Glomerular visceral epithelial cell (primary cell): Measurements from ENCODE around the gene SLC26A1.
A peak's percentile ranks its signal among the peaks of the same experiment; 100 is the strongest.

Experiments
- DNase-seq: peaks from one replicate; pipeline ENCODE4 v3.0.0-alpha.2; 2016; ENCODE audit errors: extremely low spot score

Gene SLC26A1

DNA sequence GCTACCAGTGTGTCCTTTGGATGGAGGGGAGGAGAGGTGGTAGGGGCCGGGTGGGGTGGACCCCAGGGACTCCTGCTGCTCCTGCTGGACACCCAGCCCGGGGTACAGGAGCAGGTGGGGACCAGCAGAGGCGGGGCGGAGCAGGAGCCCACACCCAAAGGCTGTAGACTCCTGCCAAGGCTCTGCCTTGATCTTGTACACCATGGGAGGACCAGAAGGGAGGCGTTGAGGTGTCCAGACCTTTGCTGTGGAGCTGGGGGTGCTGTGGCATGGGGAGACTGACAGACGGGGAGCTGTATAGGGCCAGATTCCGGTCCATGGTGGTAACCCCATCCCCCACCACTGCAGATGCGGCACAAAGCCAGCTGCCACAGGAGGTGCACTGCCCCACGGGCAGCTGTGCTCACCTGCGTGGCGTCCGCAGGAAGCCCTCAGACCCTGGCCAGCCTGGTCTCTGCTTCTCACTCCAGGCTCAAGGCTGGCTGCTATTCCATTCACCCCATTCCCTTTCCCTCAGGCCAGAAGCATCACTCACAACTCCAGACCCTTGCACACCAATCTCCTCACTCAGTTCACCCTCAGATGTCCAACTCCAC, 5.0 kb upstream of the SLC26A1 start:
- no peak for DNase-seq

DNA sequence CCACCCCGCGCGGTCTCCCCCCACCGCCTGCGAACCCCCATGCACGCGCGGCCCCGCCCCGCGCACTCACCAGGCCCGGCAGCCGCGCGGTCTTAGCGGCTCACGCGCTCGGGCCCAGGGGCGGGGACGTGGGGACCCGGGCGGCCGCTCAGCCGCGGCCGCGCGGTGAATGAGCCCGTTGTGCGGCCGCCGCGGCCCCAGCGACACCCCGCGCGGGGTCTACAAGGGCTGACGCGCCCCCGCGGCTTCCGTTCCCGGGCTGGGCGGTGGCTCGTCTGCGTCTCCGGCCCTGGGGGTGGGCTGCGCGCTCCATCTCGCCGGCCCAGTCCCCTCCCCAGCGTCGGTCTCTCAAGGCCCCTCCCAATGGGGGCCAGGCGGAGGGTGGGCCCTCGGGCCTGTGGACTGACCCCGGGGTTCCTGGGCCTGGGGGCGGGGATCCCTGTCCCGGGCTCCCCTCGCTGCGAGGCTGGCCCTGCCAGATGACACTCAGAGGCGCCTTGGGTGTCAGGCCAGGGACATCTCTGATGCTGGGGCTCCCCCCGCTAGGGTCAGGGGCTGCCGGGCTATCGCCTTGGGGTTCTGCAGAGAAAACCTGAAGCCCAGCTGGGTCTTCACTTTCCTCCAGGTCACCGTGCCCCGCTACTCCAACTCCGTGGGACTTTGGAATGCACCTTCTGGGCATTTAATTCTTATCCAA, 4.3 kb upstream of the SLC26A1 start:
- DNase-seq = no peak

DNA sequence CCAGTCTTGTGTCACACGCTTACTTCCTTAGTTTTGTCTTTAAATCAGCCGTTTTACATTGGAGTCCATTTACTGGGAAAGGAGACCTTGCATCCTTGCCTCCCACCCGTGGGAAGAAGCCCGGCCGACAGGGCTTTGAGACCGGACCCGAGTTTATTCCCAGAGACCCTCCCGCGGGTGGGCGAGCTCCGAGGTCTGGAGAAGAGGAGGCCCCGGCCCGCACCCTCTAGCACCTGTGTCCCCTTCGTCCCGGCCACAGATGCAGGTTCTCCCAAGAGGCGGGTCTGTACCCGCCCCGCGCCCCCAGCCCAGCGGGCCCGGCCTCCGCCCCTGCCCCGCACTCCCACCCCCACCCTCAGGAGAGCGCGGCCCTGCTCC, 3.8 kb upstream of the SLC26A1 start:
- DNase-seq = no peak

DNA sequence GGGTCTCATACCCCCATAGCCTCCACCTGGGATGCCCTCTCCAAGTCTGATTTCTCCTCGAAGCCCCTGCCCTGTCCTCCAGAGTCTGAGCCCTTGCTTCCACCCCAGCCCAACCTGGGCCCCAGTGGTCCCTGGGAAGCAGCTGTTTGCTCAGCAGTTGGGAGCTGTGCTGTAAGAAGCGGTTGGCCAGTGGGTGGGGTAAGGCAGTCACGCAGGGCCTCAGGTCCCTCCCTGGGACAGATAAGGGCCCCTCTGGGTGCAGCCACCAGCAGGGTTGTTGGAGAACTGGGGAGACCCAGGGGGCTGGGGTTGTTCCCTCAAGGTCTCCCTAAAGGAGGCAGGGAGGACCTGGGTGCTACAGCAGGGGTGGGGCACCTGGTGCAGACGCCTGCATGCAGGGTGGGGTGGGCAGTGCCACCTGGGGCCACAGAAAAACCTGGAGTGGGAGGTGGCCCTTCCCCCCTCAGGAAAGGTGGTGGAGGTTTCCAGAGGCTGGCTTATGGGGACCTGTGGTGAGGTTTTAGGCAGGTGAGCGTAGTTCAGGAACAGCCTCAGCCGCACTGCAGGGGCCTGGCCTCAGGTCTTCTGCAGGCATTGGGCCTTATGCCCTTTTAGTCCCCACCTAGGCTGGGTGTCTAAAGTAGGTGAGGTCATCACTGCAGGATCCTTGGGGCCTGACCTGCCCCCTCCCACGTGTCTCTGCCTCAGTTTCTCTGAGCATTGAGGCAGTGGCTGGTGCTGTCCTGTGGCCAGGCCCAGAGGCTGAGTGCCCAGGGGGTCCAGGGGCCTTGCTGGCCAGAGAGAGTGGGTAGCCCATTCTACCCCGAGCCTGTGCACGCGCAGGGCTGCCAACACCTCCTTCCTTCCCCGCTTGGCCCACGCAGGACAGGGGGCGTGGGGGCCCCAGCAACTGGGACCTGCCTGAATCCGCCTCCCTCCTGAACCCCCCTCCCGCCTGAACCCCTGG, 3.1 kb upstream of the SLC26A1 start:
- DNase-seq = no peak

DNA sequence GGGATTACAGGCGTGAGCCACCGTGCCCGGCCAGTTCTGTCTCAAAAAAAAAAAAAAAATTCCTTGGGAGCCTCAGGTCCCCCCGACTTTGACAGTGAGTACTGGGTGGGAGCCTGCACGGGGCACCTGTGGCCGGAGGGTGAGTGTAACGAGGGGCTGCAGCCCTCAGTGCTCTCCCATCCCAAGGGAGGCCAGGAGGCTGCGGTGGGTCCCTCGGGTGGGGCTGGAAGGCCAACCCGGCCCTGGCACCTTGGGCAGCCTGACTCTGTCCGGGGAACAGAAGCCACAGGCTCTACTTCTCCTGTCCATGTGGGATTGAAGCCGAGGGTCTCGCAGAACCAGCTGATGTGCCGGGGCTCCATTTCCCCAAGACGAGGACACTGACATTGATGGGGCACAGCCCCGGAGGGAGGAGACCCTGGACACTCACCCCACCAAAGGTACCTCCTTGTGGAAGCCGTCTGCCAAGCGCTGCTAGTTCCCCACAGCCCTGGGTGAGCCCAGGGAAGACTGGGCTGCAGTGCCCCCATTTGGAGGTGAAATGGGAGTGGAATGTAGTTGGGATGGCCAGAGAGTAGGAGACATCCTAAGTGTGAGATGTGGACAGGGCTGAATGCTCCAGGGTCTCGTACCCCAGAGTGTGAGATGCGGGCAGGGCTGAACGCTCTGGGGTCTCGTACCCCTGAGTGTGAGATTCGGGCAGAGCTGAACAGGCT, 2.3 kb upstream of the SLC26A1 start:
- no peak for DNase-seq

DNA sequence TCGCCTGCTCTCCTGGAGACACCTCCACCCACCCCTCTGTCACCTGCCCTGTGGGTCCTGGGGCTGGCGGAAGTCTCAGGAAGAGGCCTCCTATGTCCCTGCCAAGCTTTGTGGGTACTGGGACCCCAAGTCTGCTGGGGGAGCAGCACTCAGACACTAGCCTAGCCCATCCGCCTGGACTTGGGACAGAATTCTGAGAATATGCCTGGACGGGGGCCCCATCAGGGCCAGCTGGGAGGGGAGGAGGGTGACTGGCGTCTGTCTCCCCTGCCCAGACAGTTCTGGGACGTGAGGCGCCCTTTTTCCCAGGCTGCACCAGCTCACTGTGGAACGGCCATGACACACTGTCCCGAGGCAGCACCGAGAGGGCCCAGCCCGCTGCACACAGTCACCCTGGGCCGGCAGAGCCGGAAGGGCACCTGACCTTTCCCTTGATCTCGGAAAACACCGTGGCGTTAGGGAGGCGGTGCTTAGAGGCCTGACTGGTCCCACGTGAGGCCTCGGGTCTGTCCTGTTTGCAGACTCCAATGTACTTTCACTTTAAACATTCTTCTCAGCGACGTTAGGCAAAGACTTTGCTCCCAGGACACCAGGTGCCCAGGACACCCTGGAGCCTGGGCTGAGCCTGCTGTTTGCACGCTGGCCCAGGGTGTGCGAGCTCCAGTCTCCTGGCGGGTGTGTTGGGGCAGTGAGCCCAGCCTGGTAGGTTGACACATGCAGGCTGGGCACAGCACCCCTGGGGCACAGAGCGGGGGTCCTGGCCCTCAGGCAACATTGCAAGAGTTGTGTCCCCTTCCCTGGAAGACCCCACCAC, 700 bp downstream of the SLC26A1 start:
- peak; percentile 86 for DNase-seq

DNA sequence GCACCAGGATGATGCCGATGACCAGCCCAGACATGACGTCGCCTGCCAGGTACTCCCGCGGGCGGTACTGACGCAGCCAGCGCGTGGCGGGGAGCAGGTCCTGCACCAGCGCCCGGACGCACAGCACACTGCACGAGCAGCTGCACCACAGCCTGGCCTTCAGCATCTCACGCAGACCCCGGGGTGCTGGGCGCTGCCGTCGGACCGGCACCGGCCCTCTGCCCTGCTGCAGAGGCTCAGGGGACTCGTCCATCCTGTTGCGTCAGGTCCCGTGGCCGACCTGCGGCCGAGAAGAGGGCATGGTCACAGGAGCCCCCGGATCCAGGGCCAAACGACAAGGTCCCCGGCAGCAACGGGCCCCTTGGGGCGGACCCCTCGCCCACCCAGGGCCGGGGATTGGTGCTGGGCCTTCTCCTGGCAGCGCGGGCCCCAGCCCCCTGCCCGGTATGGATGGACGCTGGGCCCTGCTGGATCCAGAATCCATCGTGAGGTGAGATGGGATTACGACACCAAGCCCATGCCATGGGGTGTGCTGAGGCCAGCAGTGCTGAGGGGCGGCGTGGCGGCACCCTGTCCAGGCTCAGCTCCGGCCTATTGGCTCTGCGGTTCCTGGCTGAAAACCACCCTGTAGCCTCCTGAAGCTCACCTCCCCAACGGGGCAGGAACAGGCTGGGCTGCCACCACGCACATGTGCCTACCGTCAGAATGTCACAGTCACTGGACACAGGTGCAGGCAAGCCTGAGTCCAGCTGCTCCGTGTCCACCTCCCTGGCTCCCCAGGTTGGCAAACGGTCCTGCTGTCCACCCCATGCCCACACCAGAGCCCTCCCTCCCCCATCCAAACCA, 1.5 kb downstream of the SLC26A1 start:
- DNase-seq = no peak

DNA sequence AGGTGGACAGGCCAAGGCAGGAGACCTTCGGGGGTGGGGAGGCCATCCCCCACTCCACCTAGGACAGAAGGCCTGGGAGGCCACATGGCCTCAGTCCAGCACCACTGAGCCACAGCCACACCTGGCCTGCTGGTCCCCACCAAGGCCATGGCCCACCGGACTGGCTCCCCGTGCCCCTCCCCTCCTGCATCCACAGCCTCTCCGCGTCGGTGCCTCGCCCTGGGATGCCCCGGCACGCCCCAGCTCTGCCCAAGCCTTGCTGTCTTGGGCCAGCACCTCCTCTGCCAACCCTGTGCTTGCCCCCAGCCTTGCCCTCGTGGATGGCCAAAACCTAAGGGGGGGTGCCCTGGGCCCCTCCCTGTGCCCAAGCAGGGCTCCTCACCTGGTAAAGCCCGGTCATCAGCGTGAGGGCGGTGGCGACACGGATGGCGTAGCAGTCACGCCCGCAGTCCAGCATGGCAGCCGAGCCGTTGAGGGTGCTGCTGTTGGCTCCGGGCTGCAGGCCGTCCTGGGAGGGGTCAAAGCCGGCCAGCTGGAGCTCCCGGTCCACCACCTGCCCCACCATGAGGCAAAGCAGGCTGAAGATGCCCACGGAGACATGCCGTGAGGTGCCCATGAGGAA, 2.3 kb downstream of the SLC26A1 start:
- DNase-seq = no peak

DNA sequence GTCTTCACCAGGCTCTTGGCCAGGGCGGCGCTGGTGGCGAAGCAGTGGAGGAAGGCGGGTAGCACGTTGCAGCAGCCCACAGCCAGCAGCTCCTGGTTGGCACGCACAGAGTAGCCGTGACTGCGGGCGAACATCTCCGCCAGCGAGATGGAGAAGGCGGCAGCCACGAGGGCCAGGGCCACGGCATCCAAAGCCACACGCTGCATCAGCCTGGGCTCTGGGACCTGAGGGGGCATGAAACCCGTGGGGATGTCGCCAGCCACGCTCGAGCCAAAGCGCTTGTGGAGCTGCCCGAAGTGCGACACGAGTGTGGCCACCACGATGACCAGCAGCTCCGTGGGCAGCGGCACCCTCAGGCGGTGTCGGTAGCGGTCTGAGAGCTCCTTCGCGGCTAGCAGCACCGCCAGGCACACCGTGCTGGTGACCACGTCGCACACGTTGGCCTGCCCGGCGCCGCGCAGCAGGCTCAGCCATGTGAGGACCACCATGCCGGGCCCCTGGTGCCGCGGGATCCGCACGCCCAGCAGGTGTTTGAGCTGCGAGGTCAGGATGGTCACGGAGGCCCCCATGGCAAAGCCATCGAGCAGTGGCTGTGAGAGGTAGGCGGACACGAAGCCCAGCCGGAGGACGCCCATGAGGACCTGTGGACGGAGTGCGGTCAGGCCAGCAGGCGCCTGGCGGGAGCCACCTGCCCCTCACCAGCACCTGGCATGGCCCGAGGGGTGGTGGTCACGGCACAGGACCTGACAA, 3.3 kb downstream of the SLC26A1 start:
- DNase-seq = no peak

DNA sequence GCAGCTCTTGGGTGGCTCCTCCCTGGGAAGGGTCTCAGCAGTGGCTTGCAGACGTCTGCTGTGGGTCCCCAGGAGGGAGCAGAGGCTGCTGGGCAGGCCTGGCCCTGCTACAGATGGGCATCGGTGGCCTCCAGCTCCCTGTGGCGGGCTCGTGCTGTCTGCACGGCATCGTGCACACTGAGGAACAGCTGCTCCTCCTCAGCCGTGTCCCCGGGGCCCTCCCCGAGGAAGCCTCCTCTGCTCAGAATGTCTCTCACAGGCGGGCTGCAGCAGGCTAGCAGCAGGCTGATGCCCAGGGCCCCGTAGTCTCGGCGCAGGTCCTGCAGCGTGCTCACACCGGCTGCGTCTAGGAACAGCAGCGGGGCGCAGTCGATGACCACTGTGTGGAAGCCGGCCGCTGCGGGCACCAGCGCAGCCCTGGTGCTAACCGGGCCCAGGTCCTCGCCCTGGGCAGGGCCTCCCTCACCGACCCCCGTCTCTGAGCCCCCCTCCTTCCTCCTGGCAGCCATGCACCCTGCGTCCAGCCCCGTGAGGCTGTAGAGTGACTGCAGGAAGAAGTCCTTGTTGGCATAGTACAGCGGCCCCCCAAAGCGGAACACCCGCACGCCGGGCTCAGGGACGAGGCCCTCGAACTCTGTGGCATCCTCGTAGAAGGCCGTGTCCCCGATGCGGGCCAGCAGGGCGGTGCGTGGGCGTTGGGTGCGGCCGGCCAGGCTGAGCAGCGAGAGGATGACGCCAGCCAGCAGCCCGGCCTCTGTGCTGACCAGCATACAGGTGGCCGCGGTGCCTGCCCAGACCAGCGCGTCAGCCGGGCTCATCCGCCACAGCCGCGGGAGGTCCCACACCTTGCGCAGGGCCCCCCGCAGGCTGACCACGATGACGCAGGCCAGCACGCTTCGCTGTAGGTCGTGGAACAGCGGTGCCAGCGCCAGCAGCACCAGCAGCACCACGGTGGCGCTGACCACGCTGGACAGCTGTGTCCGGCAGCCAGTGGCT, 4.2 kb downstream of the SLC26A1 start:
- DNase-seq = no peak

DNA sequence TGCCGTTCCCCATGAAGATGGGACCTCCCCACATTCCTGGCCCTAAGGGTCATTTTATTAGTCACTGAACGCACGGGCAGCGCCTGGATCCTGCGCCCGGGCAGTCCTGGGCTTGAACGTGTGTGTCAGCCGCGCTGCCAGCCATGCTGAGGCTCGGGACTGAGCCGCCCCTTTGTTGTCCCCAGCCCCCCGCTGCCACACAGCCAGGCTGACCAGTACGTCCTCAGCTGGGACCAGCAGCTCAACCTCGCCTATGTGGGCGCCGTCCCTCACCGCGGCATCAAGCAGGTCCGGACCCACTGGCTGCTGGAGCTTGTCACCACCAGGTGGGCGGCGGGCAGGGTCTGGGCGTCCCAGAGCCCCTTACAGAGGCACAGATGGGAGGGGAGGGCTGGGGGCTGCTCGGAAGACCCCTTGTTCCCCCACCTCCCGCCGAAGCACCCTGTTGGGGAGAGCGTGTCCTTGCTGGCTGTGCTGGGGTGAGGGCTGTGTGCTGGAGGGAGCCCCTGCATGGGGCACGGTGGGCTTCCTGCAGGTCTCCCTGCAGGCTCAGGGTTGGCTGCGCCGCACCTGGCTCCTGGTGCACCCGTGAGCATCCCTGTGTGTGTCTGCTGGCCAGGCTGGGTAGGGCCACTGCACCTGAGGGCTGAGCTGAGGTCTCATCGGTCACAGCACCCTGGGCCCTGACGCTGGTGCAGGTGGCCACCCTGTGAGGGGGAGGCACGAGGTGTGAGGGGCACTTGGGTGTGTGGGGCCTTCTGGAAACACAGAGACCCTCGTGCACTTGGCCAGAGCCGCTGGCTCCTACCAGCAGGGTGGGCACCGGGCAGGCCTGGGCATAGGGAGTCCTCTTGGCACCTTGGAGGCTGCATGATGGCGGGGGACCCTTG, 5.3 kb downstream of the SLC26A1 start:
- DNase-seq = no peak

DNA sequence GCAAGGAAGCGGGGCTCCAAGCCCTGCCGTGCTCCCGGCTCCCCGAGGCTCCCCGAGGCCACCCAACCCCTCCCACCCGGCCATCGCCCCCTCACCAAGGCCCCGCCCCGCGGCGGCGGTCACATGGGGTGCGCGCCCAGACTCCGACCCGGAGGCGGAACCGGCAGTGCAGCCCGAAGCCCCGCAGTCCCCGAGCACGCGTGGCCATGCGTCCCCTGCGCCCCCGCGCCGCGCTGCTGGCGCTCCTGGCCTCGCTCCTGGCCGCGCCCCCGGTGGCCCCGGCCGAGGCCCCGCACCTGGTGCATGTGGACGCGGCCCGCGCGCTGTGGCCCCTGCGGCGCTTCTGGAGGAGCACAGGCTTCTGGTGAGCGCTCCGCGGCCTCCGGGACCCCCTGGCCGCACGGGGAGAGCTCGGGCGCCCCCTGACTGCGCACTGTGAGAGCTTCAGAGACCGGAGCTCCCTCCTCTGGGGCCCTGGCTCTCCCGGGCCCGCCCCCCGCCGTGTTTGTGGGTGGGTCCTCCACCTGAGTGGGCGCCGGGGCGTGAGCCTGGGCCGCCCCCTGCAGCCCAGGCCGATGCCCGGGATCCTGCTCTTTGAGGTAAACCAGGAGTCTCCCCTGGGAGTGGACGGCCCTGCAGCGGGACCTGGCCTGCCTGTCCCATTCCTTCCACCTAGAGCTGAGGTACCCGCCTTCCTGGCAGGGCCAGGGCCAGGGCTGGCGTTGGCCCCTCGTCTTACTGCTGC, 6.2 kb downstream of the SLC26A1 start, which contains the start of gene IDUA:
Gene IDUA (plus strand): TSS at position 166 of the 745 bp plus-strand sequence. CDS start 41 bp downstream, at position 207.
- peak; percentile 88 for DNase-seq

DNA sequence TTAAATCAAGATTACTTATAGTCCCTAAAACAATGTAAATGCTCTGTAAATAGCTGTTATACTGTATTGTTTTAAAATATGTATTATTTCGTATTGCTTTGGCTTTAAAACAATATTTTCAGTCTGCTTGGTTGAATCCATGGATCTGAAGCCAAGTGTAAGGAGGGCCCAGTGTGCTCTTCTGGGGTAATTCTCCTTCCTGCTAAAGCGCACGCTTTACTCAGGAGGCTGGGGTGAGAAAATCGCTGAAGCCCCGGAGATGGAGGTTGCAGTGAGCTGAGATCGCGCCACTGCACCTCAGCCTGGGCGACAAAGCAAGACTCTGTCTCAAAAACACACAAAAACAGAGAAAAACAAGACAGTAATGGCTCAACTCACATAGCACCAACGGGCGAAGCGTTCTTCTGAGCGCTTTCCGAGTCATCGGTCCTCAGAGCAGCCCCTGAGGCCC, 6.8 kb downstream of the SLC26A1 start:
- DNase-seq = no peak

DNA sequence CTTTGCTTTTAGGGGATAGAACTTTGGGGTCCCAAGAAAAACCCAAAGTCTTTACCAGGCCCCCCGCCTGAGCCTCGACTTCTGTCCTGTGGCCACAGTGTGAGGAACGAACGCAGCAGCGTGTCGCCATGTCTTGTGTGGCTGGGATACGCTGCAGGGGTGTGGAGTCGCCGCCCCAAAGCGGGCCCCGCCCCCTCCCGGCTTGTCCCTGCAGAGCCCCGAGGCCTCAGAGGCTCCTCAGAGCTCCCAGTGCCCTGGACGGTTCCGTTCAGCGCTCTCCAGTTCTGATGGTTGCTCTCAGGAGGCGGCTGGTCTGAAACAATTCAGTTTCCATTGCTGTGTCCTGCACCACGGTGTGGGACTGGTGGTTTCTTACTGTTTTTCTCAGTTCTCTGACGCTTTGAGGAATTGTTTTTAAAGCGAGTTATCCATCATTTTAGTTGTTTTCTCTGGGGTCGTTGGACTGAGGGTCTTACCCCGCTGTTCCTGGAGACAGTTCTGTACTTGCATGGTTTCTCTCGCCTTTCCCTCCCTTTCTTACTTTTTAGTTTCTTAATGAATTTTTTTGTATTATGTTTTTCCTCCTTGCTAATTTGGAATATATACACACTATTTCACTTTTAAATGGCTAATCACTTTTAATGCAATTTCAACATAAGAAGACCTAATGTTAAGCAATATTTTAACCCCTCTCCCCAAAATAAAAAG, 7.9 kb downstream of the SLC26A1 start:
- DNase-seq = peak; percentile 18
